Activated CD4-positive, alpha-beta T cell treated with anti-CD3 and anti-CD28 coated beads, Interleukin-2, amount 50 U/mL, for 16 hours (primary cell): ENCODE data around the gene PGA4.
"Not testable (repeated sequence)": the region's sequence is repeated elsewhere in the genome, so short reads cannot be mapped to it uniquely, and the experiment has no call there.

Source experiments
- DNase-seq: peaks from one replicate; pipeline ENCODE4 v3.0.0-alpha.2; 2020

Gene PGA4

DNA sequence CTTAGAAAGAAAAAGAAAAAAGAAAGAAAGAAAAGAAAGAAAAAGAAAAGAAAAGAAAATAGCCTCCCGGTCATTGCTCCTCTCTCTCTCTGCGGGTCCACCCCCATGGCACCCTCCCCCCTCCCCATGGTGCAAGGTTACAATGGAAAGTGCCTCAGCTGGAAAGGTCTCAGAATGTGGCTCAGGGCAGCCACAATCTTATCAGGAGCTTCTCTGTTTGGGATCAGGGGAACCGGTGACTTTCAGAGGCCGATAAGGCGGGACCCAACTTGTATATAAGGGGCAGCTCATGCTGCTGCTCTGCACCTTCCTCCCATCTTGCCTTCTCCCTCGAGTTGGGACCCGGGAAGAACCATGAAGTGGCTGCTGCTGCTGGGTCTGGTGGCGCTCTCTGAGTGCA is at the start of gene PGA4:
PGA4 (plus strand) TSS at position 301 of the 400 bp plus-strand sequence; CDS start at position 355, 54 bp downstream.
- DNase-seq: not testable (repeated sequence)

DNA sequence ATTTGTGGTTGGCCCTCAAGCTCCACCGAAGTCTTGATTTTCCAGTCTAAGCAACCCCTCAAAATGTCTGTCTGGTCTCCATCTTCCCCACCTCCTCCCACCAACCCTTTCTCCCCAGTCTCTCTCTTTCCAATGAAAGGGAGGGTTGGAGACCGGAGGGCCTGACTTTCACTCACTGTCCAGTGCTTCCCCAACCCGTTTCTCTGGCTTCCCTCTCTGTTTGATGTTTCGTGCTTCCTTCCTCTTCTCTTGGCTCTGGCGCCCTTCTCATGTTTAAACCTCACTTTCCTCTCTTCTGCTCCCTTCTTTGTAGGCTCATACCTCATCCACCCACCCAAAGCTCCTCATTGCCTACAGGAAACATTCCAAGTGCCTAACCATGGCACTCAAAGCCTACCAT is 49.8 kb upstream of the PGA4 start:
- no peak for DNase-seq

DNA sequence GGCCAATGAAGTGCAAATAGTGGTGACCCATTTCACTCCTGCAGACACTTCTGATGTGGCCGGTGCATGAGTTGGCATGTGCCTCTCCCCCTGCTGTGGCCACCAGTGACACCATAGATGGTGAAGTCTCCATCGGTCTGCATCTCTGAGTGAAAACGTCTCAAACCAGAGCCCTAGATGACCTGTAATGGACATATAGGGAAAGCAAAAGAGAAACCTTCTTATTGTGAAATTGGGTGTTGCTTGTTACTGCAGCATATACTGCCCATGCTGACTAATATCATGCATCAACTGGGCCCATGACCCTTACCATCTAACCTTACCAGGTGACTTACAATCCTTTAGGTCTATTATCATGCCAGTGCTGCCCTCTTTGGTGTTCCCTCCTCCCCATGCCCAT is 49.3 kb upstream of the PGA4 start:
- no peak for DNase-seq

DNA sequence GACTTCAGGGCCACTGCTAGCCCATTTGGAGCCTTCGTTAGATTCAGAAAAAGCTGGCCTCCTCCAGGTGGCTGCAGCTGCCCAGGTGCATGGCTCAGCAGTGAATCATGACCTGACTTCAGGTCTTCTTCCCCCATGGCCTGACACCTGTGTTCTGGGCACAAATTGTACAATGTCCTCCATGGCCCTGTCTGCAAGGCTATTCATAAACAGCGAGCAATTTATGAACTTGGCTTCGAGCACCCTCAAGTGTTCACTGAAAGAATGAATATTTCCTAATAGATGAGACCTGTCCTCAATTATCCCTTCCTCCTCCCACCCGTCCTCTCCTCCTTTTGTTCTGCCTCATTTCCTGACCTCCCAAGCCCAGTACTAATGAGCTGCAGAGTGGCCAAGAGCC is 48.7 kb upstream of the PGA4 start:
- DNase-seq: no peak

DNA sequence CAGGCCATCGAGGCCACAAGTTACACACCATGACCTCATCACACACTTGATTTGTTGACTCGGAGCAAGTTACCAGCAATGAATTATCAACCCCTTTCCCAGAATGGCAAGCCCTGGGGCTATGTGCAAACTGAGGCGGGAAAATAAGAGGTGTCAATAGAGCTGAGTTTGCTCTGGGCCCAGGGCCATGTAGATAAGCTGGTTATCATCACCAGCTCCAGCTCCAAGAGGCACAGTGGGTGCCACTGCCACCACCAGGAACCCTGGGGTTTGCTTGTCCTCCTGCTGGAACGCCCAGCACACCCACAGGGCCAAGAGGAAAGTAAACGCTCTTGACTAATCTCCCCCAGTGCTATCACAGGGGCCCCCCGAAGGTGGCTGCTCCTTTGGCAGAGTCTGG is 47.9 kb upstream of the PGA4 start:
- DNase-seq: no peak

DNA sequence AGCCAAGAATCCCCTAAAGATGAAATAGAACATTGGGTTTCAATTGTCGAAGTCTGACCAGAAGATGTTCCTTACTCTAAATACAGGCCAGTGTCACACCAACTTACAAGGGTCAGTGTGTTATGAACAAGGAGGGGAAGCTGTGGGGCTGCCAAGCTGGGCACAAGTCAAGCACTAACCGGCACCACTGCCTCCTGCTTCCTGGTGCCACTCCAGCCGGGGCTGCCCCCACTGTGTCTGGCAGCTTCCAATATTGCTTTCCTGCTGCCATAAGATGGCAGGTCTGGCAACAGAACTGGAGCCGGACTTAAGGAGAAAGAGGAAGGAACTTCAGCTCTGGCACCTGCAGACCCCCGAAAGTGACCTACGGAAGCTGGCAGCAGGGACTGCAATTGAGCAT is 47.2 kb upstream of the PGA4 start:
- DNase-seq: no peak

DNA sequence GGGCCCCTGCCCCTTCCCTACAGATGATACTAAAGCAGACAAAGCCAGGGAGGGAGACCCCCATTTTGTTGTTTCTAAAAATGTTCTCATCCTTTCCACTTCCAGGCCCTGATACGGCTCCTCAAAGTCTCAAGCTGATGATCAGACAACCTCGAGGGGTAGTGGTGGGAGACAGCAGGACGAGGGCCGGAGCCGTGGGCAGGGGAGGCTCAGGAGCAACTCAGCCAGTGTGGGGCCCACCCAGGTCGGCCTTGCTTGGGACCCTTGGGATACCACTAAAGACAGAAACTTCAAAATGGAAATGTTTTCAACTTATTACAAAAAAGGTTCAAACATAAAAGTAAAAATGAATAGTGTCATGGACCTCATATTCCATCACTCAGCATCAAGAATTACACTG is 45.7 kb upstream of the PGA4 start:
- no peak for DNase-seq

DNA sequence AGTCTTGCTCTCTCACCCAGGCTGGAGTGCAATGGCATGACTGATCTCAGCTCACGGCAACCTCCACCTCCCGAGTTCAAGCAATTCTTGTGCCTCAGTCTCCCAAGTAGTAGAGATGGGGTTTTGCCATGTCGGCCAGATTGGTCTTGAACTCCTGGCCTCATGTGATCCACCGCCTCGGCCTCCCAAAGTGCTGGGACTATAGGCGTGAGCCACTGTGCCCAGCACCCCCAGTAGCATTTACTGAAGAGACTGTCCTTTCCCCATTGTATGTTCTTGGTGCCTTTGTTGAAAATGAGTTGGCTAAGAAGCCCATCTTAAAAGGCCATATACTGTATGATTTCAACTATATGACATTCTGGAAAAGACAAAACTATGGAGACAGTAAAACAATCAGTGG is 41.9 kb upstream of the PGA4 start:
- not testable (repeated sequence) for DNase-seq

DNA sequence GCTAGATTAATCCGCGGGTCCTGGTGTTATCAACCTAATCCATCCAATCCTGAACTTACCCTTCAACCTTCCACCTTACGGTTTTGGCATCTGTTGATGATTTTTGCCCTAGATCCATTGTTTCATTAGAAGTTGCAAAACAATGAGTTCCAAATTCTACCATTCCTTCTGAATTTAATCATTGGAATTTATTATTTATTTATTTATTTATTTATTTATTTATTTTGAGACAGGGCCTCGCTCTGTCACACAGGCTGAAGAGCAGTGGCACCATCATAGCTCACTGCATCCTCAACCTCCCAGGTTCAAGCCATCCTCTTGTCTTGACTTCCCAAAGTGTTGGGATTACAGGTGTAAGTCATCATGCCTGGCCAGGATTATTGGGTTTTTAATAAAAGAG is 40.7 kb upstream of the PGA4 start:
- DNase-seq: no peak

DNA sequence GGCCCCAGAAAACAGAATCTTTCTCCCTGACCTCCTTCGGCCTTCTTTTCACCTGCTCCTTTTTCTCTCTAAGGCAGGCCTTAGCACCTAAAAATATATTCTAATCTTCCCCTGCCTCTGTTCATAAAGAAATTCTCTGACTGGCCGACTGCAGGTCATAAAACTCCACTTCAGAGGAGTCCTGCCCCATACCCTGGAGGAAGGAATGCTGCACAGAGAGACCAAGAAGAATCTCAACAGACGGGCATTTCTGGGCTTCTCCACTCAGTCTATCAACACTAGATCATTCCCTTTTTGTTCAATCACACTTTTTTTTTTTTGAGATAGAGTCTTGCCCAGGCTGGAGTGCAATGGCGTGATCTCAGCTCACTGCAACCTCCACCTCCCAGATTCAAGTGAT is 38.5 kb upstream of the PGA4 start:
- DNase-seq: no peak

DNA sequence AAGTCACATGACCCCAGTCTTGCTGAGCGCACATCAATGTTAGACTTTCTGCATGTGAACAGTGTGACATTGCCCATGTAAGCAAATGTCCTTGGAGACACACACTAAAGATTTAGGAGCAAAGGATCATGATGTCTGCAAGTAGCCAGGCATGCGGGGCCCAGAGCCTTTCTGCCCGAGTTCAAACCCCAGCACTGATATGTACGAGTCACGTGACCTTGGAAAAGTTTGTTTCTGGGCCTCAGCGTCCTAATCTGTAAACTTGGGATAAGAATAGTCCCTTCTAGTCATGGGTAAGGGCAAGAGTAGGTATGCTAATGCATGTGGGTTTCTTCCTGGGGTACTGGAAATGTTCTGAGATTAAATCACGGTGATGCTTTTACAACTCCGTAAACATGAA is 35.6 kb upstream of the PGA4 start:
- DNase-seq: no peak

DNA sequence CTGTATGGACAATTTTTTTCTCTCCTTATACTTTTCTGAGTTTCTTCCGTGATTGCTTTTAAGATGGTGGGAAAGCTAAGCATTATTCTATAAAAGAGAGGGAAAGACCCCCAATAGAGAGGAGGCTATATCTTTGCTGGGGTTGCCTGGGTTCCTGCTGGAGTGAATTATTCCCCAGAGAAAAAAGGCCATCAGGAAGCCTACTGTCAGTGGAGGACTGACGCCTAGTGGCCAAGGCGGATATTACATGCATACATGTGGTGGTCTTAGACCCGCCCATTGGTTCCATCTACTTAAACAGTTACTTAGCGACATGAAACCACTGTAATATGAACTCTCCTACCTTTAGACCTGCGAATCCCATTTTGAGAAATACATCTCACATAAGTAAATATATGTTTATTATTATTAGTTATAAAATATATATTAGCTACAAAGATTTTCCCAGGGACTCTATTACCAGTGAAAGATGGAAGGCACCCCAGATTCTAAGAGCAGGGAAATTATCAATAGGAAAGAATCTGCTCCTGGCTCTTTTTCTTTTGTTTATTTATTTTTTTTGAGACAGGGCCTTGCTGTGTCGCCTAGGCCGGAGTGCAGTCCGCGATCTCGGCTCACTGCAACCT is 34.5 kb upstream of the PGA4 start:
- peak; percentile 77 for DNase-seq

DNA sequence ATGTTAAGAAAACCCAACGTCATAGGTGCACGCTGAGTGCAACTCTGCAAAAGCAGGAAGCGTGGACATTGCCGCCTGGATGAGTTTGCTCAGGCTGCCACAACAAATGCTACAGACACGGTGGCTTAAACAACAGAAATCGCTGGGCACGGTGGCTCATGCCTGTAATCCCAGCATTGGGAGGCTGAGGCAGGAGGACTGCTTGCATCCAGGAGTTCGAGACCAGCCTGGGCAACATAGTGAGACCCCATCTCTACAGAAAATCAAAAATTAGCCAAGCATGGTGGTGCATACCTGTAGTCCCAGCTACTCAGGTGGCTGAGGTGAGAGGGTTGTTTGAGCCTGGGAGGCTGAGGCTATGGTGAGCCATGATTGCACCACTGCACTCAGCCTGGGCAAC is 32.2 kb upstream of the PGA4 start:
- no peak for DNase-seq

DNA sequence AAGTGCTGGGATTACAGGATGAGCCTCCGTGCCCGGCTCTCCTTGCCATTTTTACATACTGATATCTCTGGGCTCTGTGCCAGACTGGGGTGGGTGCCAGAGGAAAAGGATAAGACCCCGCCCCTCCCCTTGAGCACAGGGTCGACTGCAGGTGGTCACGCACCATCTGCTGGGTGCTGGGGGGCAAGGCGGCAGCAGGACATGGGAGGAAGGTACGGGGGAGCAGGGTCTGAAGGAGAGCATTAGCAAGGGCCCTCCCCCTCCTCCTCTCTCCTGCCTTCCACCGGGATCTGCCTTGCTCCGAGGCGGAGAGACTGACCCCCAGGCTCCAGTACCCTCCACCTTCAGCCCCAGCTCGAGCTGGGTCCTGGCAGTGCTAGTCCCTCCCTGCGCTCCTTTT is 28.6 kb upstream of the PGA4 start:
- DNase-seq: no peak

DNA sequence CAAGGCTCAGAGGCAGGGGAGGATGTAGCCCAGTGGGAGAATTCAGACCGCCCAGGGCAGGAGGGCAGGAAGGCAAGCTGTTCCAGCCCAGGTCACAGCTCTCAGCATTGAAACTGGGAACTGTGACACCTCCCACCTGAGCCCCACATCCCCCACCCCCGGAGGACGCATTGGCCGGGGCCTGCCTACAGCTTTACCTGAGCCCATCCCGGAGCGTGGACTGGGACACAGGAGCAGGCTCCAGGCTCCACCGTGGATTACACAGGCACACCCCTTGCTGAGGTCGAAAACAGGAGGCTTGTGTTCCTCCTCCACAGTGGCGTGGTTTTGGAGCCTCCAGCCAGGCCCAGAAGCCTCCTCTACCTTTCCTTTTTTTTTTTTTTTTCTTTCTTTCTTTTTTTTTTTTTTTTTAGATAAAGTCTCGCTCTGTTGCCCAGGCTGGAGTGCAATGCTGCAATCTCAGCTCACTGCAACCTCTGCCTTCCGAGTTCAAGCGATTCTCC is 27.9 kb upstream of the PGA4 start:
- DNase-seq: no peak

DNA sequence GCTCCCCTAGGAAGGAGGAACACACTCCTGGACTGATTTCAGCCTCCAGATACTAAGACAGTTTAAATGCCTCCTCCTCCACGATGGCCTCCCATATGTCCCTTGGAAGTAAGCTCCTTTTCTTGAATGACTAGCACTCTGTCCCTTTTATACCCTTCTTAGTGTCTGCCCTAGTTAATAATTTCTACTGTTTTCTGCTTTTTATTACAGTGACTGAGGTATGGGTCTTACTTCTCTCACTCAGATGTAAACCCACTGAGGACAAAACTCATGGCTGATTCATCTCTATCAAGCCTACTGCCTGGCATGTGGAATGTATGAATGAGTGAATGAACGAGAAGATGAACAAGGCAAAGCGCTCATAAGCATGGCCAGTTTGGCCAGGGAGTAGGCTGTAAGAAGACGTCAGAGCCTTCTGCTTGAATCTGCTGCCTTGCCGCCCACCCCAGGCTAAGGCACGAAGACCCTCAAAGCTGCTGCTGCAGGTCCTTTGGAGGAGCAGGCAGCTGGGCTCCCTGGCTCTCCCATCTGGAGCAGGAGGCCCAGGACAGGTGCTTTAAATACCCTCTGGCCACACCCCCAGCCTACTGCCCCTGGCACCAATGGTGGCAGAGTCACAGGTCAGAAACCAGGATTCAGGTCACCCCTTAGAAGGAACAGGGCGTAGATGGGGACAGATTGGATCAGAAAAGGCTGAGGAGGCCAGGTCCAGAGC is 27.0 kb upstream of the PGA4 start:
- DNase-seq: no peak

DNA sequence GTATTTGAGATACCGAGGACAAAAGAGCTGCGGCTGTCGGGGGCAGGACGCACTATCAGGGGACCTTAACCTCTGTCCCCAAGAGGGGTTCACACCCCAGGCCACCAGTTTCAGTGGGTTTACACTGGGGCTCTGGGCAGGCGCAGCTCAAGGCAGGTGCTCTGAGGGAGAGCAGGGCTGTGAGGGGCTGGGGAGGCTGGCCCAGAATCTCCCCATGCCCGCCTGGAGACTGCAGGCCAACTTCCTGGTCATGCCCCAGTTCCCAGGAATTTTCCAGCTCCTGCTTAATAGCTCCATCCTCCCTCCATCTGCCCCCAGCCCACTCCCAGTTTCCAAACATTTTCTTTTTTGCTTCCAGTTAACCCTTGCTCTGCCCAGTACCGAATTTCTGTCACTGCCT is 26.4 kb upstream of the PGA4 start:
- no peak for DNase-seq

DNA sequence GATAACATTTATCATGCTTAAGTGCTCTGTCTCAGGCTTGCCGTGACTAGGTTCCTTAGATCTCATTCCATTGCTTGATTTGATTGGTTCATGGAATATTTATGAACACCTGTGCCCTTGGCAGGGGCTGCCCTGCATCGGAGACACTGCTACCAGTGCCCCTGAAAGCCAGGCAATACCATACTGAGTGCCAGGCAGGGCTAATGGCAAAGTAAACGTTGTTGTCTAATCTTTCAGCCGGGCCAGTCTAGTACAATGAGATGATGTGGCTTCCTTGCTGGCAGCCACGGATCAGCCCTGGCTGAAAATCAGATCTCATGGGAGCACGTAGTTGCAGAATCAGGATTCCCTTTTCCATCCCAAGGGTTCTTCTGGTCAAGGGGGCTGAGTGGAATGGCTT is 23.8 kb upstream of the PGA4 start:
- no peak for DNase-seq

DNA sequence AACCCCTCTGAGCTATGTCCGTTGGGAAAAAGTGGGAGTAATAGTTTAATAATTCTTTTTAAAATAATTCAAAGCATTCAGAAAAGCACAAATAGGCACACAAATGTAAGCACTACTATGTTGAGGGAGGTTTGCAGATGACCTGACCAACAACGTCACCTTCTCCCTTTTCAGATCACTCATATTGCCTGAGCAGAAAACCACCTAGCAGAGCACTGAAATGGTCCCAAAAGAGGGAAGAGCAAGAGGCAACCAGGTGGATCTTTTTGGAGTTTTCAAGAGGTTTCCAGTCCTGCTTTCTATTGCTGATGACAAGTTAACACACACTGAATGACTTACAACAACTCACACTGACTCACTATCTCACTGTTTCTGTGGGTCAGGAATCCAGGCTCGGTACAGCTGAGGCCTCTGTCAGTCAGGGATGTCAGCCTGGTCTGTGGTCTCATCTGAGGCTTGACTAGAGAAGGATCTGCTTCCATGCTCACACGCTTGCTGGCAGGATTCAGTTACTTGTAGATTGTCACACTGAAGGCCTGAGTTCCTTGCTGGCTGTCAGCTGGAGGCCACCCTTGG is 23.1 kb upstream of the PGA4 start:
- DNase-seq: no peak

DNA sequence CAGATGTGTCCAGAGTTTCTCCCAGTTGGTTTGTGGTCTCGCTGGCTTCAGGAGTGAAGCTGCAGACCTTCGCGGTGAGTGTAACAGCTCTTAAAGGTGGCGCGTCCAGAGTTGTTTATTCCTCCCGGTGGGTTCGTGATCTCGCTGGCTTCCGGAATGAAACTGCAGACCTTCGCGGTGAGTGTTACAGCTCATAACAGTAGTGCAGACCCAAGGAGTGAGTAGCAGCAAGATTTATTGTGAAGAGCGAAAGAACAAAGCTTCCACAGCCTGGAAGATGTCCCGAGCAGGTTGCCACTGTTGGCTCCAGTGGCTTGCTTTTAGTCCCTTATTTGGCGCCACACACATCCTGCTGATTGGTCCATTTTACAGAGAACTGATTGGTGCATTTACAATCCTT is 20.7 kb upstream of the PGA4 start:
- peak; percentile 16 for DNase-seq

DNA sequence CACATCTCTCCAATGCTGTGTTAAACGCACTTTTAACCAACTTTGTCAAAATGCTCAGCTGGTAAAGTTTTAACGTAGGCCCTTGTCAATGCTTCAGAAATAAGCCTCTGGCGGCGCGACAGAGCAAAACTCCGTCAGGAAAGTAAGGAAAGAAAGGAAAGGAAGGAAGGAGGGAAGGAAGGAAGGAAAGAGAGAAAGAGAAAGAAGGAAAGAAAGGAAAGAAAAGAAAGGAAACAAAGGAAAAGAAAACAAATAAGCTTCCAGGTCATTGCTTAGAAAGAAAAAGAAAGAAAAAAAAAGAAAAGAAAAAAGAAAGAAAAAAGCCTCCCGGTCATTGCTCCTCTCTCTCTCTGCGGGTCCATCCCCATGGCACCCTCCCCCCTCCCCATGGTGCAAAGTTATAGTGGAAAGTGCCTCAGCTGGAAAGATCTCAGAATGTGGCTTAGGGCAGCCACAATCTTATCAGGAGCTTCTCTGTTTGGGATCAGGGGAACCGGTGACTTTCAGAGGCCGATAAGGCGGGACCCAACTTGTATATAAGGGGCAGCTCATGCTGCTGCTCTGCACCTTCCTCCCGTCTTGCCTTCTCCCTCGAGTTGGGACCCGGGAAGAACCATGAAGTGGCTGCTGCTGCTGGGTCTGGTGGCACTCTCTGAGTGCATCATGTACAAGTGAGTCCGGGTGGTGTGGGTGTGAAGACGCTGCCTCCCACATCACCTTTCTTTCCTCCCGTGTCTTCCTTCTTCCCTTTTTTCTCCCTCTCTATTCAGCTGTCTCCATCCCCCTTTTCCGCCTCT is 19.0 kb upstream of the PGA4 start, which contains the start of gene PGA3:
PGA3 (plus strand) TSS at position 566 of the 797 bp plus-strand sequence; CDS start at position 616, 50 bp downstream.
- not testable (repeated sequence) for DNase-seq

DNA sequence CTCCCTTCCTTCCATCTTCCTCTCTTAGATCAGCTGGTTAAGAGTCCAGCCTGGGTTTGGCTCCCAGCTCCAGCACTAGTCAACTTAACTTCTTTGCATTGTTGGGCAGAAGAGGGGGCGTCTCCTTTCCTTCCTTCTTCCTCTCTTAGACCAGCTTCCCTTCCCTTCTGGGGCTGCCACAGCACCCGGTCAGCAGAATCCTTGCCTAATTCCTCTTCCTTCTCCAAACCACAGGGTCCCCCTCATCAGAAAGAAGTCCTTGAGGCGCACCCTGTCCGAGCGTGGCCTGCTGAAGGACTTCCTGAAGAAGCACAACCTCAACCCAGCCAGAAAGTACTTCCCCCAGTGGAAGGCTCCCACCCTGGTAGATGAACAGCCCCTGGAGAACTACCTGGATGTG is 18.3 kb upstream of the PGA4 start:
- not testable (repeated sequence) for DNase-seq

DNA sequence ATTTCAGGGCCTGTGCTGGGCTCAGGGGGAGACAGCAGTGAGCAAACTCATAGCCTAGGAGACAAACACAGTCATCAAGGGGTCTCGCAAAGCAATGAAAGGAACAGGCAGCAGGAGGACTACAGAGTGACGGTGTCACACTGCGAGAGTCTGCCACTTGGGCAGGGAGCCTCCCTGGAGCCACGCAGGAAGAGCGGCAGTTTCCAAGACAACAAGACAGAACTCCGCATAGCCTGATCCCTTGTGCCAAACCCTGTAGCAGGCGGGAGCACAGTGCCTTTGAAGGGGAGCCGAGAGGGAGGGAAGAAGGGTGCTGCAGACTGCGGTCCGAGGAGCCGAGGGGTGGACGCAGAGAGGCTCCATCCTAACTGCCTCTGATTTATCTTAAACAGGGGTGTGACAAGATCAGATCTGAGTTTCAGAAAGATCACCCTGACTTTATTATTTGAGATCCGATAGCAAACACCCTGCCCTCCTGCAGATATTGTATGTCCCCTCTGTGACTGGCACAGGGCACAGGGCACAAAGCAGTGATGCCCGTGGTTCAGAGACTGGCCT is 17.6 kb upstream of the PGA4 start:
- DNase-seq: not testable (repeated sequence)
